Vagina (tissue), 2 donors: ENCODE data around the gene ST7.

Experiments used
- POLR2A ChIP-seq, 2 donors: fragments of 450-650 bp; IDR thresholded peaks; one replicate each; pipeline ENCODE4 v1.6.1; 2017; ENCODE audit warnings: antibody characterized with exemption in 2 of 2, mild to moderate bottlenecking in 2 of 2, moderate library complexity in 2 of 2
- POLR2AphosphoS5 ChIP-seq, 2 donors: sonication (generic); formaldehyde crosslinking; IDR thresholded peaks; one replicate each; pipeline ENCODE4 v1.9.0; 2017; ENCODE audit warnings: antibody characterized with exemption in 2 of 2, mild to moderate bottlenecking in 2 of 2, low read depth in 1 of 2; ENCODE audit not compliant: insufficient read depth in 1 of 2
- TF ChIP-seq, protein P1 (sequence below), 3 experiments: fragments of 450-650 bp in 2 of 3; fragments of 200-600 bp in 1 of 3; sonication (generic) in 1 of 3; IDR thresholded peaks; one replicate each; pipeline ENCODE4 v1.5.1; 2017 to 2019; ENCODE audit warnings: antibody characterized with exemption in 3 of 3, mild to moderate bottlenecking in 2 of 3, moderate library complexity in 2 of 3

DNA sequence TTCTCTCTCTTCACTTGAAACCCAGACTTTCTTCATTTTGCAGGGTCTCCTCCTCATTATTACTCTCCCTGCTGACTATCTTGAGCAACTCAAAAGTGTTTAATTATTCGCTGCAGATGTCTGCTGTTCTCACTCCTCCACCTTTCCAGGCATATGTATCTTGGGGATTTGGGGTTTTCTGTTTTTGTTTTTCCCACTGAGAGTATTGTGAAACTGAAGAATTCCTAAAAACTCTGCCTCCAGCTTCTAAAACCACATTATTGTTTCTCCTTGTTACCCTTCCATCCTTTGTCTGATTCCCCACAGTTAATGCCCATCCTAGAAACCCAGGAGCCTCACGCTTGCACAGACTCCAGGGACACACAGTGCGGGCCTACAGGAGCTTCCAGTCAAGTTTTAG, 318.3 kb downstream of the ST7 start:
- TF ChIP-seq POLR2AphosphoS5 (IDR thresholded peaks at IDR 0.05; ENCODE audit: insufficient read depth in 1 of 2, low read depth in 1 of 2) (no peak), POLR2A (IDR thresholded peaks at IDR 0.05) (no peak)
- TF ChIP-seq, protein P1, sequence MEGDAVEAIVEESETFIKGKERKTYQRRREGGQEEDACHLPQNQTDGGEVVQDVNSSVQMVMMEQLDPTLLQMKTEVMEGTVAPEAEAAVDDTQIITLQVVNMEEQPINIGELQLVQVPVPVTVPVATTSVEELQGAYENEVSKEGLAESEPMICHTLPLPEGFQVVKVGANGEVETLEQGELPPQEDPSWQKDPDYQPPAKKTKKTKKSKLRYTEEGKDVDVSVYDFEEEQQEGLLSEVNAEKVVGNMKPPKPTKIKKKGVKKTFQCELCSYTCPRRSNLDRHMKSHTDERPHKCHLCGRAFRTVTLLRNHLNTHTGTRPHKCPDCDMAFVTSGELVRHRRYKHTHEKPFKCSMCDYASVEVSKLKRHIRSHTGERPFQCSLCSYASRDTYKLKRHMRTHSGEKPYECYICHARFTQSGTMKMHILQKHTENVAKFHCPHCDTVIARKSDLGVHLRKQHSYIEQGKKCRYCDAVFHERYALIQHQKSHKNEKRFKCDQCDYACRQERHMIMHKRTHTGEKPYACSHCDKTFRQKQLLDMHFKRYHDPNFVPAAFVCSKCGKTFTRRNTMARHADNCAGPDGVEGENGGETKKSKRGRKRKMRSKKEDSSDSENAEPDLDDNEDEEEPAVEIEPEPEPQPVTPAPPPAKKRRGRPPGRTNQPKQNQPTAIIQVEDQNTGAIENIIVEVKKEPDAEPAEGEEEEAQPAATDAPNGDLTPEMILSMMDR (IDR thresholded peaks at IDR 0.05) = no peak
